PFSK-1 (cell line): ENCODE results near the gene THSD4.

Experiments used
- FOXP2 ChIP-seq: optimal IDR thresholded peaks from 2 replicates; pipeline ENCODE3; 2011; ENCODE audit warnings: borderline replicate concordance, control low read depth, inconsistent platforms; ENCODE audit not compliant: insufficient read depth; ENCODE audit errors: extremely low read length, extremely low read depth
- POLR2AphosphoS5 ChIP-seq: IDR thresholded peaks from 2 replicates; pipeline ENCODE4 v1.6.1; 2012; ENCODE audit warnings: low read depth, mild to moderate bottlenecking, control low read depth, low read length, moderate library complexity
- REST ChIP-seq, 2 experiments: IDR thresholded peaks; 2 replicates each; pipeline versions ENCODE4 v1.6.1 to v1.8.0; 2011 to 2012; ENCODE audit warnings: low read depth in 2 of 2, low read length in 2 of 2, control low read depth in 1 of 2, inconsistent platforms in 1 of 2, mild to moderate bottlenecking in 1 of 2, moderate library complexity in 1 of 2; ENCODE audit not compliant: insufficient read depth in 1 of 2
- SIN3A ChIP-seq: IDR thresholded peaks from 2 replicates; pipeline ENCODE4 v1.6.1; 2012; ENCODE audit warnings: mild to moderate bottlenecking, low read length, moderate library complexity, borderline replicate concordance; ENCODE audit not compliant: insufficient read depth
- TAF1 ChIP-seq: IDR thresholded peaks from 2 replicates; pipeline ENCODE4 v1.6.1; 2012; ENCODE audit warnings: low read length, control low read depth, borderline replicate concordance; ENCODE audit not compliant: insufficient read depth

- TF ChIP-seq REST (IDR thresholded peaks at IDR 0.05; ENCODE audit: insufficient read depth in 1 of 2, low read depth in 2 of 2, low read length in 2 of 2) = no peak
- no peak for TF ChIP-seq POLR2AphosphoS5
- no peak for TF ChIP-seq TAF1
- no peak for TF ChIP-seq SIN3A
- TF ChIP-seq FOXP2 = no peak
These were observed 492.1 kb downstream of the THSD4 start for GRCh38 chr15:71607383-71607782.
